HL-60 (cell line): Measurements from ENCODE around the gene NEK1.

Source experiments
- DNase-seq, 2 experiments: peaks; one replicate each; pipeline ENCODE4 v3.0.0-alpha.2; 2010 to 2020; ENCODE audit warnings: low read depth in 1 of 2, low spot score in 1 of 2
- H3K27ac ChIP-seq: fragments of 250-450 bp; sonication (Bioruptor Pico); replicated peaks from 2 replicates; pipeline ENCODE4 v1.5.1; 2020; ENCODE audit warnings: mild to moderate bottlenecking, moderate library complexity
- H3K27me3 ChIP-seq: fragments of 250-450 bp; sonication (Bioruptor Pico); 2 replicates; pipeline ENCODE4 v1.5.1; 2021; ENCODE audit warnings: mild to moderate bottlenecking, moderate library complexity; ENCODE audit not compliant: insufficient read depth, poor library complexity, severe bottlenecking
- H3K4me3 ChIP-seq: replicated peaks from 2 replicates; pipeline ENCODE4 v1.5.1; 2011; ENCODE audit warnings: mild to moderate bottlenecking, control low read depth, low read length; ENCODE audit not compliant: insufficient read depth
- GABPA ChIP-seq: IDR thresholded peaks from 2 replicates; pipeline ENCODE4 v1.6.1; 2012; ENCODE audit warnings: low read depth
- POLR2AphosphoS5 ChIP-seq: IDR thresholded peaks from 2 replicates; pipeline ENCODE4 v1.6.1; 2012; ENCODE audit warnings: low read depth
- SPI1 ChIP-seq: IDR thresholded peaks from 2 replicates; pipeline ENCODE4 v1.6.1; 2012; ENCODE audit warnings: low read depth, mild to moderate bottlenecking, borderline replicate concordance
- TF ChIP-seq, protein P1 (sequence below): IDR thresholded peaks from 2 replicates; pipeline ENCODE4 v1.6.1; 2012; ENCODE audit warnings: low read depth; ENCODE audit not compliant: insufficient replicate concordance
- TF ChIP-seq, protein P2 (sequence below): IDR thresholded peaks from one replicate; pipeline ENCODE4 v1.5.1; 2011; ENCODE audit warnings: low read length, control low read depth, inconsistent platforms; ENCODE audit not compliant: insufficient read depth

The NEK1 gene

DNA sequence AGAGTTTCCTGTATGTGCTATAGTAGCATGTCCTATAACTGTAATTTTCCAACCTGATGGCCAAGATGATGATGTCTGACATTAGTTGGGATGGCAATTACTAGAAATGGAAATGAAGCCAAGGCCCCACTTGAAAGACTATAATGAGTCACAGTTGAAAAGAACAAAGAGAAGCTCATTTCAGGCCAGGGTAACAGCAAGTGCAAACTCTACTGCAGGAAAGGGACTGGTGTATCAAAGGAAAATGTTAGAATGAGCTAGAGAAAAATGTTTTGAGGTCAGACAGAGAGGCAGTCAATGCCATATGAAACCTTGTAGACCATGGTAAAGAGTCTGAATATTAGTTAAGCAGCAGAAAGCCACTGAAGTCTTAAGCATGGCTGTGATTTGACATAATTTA is 195.4 kb downstream of the NEK1 start:
- Histone ChIP-seq H3K27me3 (no peaks in the 10 kb centered on the region), H3K27ac (no peak overlapping the region), H3K4me3 (no peak overlapping the region)
- TF ChIP-seq, protein P1, sequence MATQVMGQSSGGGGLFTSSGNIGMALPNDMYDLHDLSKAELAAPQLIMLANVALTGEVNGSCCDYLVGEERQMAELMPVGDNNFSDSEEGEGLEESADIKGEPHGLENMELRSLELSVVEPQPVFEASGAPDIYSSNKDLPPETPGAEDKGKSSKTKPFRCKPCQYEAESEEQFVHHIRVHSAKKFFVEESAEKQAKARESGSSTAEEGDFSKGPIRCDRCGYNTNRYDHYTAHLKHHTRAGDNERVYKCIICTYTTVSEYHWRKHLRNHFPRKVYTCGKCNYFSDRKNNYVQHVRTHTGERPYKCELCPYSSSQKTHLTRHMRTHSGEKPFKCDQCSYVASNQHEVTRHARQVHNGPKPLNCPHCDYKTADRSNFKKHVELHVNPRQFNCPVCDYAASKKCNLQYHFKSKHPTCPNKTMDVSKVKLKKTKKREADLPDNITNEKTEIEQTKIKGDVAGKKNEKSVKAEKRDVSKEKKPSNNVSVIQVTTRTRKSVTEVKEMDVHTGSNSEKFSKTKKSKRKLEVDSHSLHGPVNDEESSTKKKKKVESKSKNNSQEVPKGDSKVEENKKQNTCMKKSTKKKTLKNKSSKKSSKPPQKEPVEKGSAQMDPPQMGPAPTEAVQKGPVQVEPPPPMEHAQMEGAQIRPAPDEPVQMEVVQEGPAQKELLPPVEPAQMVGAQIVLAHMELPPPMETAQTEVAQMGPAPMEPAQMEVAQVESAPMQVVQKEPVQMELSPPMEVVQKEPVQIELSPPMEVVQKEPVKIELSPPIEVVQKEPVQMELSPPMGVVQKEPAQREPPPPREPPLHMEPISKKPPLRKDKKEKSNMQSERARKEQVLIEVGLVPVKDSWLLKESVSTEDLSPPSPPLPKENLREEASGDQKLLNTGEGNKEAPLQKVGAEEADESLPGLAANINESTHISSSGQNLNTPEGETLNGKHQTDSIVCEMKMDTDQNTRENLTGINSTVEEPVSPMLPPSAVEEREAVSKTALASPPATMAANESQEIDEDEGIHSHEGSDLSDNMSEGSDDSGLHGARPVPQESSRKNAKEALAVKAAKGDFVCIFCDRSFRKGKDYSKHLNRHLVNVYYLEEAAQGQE = no peak
- TF ChIP-seq POLR2AphosphoS5 (no peak), GABPA (no peak), SPI1 (no peak)
- TF ChIP-seq, protein P2, sequence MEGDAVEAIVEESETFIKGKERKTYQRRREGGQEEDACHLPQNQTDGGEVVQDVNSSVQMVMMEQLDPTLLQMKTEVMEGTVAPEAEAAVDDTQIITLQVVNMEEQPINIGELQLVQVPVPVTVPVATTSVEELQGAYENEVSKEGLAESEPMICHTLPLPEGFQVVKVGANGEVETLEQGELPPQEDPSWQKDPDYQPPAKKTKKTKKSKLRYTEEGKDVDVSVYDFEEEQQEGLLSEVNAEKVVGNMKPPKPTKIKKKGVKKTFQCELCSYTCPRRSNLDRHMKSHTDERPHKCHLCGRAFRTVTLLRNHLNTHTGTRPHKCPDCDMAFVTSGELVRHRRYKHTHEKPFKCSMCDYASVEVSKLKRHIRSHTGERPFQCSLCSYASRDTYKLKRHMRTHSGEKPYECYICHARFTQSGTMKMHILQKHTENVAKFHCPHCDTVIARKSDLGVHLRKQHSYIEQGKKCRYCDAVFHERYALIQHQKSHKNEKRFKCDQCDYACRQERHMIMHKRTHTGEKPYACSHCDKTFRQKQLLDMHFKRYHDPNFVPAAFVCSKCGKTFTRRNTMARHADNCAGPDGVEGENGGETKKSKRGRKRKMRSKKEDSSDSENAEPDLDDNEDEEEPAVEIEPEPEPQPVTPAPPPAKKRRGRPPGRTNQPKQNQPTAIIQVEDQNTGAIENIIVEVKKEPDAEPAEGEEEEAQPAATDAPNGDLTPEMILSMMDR = no peak
- no peak for DNase-seq

DNA sequence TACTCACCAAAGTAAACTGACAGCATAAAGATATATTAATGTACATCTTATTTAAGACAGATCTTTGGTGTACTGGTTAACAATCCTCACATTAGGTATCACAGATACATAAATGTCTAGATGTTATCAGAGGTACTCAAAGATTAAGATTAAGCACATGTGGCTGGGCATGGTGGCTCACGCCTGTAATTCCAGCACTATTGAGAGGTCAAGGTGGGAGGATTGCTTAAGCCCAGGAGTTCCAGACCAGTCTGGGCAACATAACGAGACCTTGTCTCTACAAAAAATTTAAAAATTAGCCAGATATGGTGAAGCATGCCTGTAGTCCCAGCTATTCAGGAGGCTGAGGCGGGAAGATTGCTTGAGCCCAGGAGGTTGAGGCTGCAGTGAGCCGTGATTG is 195.9 kb downstream of the NEK1 start:
- TF ChIP-seq, protein P1 = no peak
- TF ChIP-seq, protein P2 = no peak
- no peak for TF ChIP-seq POLR2AphosphoS5
- no peak for TF ChIP-seq SPI1
- no peak for TF ChIP-seq GABPA
- no peak for DNase-seq
- no peak overlapping the region for H3K4me3 ChIP-seq

DNA sequence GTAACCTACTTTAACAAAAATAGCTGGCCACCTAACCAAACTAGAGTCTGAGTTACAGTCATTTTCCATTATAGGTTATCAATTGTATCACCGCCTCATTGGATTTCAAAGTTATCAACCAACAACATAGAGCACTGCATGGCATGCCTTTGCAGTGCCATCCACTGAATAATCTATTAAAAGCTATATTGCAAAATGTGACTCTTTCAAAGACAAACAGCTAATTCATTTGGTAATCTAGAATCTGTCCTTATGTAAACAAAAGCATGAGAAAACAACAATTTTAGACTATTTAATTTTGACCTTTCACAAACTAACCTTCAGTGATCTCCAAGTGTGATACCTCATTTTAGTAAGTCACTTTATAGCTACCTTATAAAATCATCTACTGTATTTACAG is 197.5 kb downstream of the NEK1 start:
- no peak for DNase-seq
- no peak overlapping the region for H3K27ac ChIP-seq
- H3K27me3 ChIP-seq = no peaks in the 10 kb centered on the region
- H3K4me3 ChIP-seq = no peak overlapping the region
- no peak for TF ChIP-seq POLR2AphosphoS5
- TF ChIP-seq, protein P2 = no peak

More for the DNA sequence above, 195.9 kb downstream of the NEK1 start:
- no peaks in the 10 kb centered on the region for H3K27me3 ChIP-seq
- no peak overlapping the region for H3K27ac ChIP-seq

DNA sequence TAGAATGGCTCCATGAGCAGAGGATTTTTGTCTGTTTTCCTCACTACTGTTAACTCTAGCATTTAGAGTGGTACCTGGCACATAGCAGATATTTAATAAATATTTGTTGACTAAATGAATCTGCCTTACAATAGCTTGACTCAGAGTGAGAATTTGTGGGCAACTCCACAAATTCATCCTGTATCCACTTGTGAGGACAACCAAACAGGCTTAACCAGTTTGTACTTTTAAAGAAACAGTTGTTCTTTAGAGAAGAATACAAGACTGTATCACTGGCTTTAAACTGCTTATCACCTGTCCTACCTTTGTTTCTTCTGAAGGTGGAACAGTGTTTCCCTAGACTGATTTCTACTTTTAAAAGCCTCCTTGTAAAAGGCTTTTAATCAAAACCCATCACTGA is 200.3 kb downstream of the NEK1 start:
- H3K4me3 ChIP-seq = no peak overlapping the region
- no peaks in the 10 kb centered on the region for H3K27me3 ChIP-seq
- no peak for DNase-seq
- TF ChIP-seq, protein P1 = no peak
- no peak for TF ChIP-seq SPI1
- TF ChIP-seq, protein P2 = no peak
- TF ChIP-seq GABPA = no peak
- no peak for TF ChIP-seq POLR2AphosphoS5
- no peak overlapping the region for H3K27ac ChIP-seq
